ENCODE results near the gene TBC1D1. TPM values are rescaled to one million over a fixed set of nuclear protein-coding genes. Genes with fewer than 3 reads are reported as not detected.

Gene TBC1D1
- total RNA-seq, 1 donor from 2014 or later: 47.1 TPM

DNA sequence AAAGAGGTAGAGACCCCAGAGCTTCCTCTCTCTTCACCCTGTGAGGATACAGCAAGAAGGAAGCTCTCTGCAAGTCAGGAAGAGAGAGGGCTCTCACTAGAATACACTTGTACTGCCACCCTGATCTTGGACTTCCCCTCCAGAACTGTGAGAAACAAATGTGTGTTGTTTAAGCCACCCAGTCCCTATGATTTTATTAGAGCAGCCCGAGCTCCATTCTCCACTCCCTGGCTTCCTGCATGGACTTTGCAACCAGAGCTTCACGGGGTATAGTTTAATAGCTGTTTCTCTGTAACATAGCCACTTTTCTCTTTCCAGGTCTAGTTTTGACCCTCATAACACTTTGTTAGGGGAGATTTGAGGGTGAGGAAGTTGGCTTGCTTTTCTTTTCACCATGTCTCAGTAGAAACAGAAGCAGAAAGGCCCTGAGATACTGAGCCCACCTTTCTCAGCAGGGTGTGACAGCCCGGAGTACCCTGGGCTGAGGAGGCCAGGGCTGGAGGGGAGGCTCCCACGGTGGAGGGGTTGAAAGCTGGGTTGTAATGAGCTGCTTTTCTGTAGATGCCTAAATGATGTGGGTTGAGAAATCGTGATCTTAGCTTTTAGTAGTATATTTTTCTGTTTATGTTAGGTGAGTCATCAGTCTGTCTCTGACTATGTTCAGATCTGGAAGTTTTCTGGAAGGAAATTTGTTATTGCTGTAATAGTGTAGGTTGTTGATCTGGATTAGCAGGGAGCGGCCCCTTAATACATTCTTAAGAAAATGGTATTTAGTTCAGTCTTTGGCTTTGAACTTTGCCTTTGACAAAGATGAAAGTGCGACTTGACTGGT lies 187.9 kb downstream of the TBC1D1 start:
- no peak for TF ChIP-seq CTCF (IDR thresholded peaks at IDR 0.05; ENCODE audit: insufficient read depth, low read length, severe bottlenecking)
- no peak overlapping the region for H3K4me3 ChIP-seq (ENCODE audit: low read depth, low read length)
- FAIRE-seq: no peak
- peak; percentile 81 for DNase-seq (ENCODE audit: low read depth)
- H3K27me3 ChIP-seq (ENCODE audit: control insufficient read depth, insufficient read depth, low read length): no peaks in the 10 kb centered on the region
- no peaks in the 10 kb centered on the region for H3K36me3 ChIP-seq (ENCODE audit: control insufficient read depth, insufficient read depth, low read length)

DNA sequence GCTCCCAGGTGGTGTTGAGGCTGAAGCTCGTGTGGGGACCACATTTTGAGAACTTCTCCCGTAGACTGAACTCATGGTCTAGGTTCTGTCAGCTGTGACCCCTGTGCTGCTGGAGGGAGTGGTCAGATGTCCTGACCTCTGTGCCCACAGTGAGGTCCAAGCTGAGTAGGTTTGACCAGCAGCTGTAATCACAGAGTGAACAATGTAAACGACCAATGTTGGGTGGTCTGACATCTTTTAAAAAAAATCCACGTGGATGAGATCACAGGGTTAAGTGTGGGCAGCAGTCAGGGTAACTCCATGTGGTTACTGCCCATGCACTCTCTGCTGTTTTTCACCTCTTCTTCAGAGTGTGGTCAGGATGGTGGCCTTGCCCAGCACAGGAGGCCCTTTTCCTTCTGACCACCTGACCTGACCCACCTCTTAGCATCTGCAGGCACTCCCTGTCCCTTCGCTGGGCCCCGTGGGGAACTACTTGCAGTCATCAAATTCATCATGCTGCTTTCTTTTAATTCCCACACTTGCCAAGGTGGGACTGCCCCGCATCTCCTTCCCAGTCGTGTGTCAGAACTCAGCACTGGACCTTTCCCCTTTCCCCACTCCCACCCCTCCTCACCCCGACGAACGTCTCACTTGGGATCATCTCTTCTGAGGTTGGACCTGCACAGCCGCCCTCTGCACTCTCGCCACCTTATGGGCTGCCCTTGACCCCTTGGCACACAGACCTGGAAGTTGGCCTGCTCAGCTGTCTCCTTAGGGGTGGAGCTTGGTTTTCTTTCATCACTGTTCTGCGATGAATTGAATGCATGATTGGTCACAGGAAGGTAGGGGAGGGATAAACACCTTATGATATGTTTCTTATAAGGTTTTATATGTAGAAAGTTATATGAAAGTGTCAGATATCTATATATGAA lies 189.4 kb downstream of the TBC1D1 start:
- H3K27me3 ChIP-seq (ENCODE audit: control insufficient read depth, insufficient read depth, low read length): no peaks in the 10 kb centered on the region
- TF ChIP-seq CTCF (IDR thresholded peaks at IDR 0.05; ENCODE audit: insufficient read depth, low read length, severe bottlenecking): no peak
- FAIRE-seq (peak; percentile 77), DNase-seq (ENCODE audit: low read depth) (no peak)
- no peak overlapping the region for H3K4me3 ChIP-seq (ENCODE audit: low read depth, low read length)
- H3K36me3 ChIP-seq (ENCODE audit: control insufficient read depth, insufficient read depth, low read length): no peaks in the 10 kb centered on the region

DNA sequence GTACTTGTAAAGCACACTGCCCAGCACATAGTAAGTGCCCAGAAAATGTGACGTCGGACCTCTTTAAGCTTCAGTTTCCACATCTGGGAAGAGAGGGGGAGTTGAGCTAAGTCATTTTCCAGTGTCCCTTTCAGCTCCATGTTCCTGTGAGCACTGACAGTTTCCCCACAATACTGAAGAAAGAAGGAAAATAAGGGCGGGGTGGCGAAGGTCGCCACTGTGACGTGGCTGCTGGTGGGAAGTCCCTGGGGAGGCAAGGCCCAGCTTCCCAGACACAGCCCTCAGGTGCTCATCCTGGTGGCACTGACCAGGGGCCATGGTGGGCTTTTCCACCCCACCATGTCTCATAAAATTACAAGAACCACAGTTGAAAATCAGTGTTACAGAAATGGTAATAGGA lies 191.1 kb downstream of the TBC1D1 start:
- FAIRE-seq (peak; percentile 75), DNase-seq (ENCODE audit: low read depth) (no peak)
- Histone ChIP-seq H3K27me3 (ENCODE audit: control insufficient read depth, insufficient read depth, low read length) (no peaks in the 10 kb centered on the region), H3K4me3 (ENCODE audit: low read depth, low read length) (no peak overlapping the region), H3K36me3 (ENCODE audit: control insufficient read depth, insufficient read depth, low read length) (no peaks in the 10 kb centered on the region)
- TF ChIP-seq CTCF (IDR thresholded peaks at IDR 0.05; ENCODE audit: insufficient read depth, low read length, severe bottlenecking): no peak

DNA sequence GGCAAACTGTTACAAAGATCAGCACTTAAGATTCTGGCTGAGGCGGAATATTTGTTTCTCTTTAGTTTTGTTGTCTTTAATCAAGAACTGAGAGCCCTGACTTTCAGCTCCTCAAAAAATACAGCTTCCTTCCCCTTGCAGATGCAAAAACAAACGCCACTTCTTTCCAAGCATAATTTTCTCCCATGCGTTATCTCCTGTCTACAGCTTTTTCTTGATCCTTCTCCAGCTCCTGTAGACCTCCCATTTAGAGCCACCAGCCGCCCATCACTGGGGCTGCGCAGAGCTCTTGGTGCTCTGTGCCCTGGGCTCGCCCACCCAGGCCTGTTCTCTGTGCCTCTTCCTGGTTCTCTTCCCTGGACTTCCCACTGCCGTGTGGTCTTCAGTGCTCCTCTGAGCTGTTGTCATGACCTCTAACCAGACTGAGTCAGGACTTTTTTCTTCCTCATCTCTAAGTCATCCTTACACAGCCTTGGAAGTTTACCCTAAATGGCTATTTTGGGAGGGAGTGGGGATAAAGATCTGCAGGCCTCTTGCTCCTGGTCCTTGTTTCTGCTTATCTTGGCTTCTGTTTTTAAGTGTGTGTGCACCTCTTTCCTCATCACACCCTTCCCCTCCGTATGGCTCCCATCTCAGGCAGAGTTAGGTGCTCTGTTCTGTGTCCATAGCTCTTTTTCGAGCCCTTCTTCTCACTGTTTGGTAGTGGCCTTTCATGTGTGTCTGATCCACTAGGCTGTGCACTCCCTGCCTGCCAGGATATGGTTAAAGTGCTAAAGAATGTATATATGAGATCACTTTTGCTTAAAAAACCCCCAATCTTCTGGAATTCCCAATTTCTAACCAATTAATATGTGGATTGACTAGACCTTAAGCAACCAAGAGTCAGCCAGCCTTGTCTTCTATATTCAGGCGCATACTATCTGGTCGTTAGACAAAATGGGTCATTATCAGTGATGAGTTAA lies 191.8 kb downstream of the TBC1D1 start:
- Histone ChIP-seq H3K27me3 (ENCODE audit: control insufficient read depth, insufficient read depth, low read length) (no peaks in the 10 kb centered on the region), H3K4me3 (ENCODE audit: low read depth, low read length) (no peak overlapping the region), H3K36me3 (ENCODE audit: control insufficient read depth, insufficient read depth, low read length) (no peaks in the 10 kb centered on the region)
- FAIRE-seq: no peak
- TF ChIP-seq CTCF (IDR thresholded peaks at IDR 0.05; ENCODE audit: insufficient read depth, low read length, severe bottlenecking): no peak
- DNase-seq (ENCODE audit: low read depth): no peak

DNA sequence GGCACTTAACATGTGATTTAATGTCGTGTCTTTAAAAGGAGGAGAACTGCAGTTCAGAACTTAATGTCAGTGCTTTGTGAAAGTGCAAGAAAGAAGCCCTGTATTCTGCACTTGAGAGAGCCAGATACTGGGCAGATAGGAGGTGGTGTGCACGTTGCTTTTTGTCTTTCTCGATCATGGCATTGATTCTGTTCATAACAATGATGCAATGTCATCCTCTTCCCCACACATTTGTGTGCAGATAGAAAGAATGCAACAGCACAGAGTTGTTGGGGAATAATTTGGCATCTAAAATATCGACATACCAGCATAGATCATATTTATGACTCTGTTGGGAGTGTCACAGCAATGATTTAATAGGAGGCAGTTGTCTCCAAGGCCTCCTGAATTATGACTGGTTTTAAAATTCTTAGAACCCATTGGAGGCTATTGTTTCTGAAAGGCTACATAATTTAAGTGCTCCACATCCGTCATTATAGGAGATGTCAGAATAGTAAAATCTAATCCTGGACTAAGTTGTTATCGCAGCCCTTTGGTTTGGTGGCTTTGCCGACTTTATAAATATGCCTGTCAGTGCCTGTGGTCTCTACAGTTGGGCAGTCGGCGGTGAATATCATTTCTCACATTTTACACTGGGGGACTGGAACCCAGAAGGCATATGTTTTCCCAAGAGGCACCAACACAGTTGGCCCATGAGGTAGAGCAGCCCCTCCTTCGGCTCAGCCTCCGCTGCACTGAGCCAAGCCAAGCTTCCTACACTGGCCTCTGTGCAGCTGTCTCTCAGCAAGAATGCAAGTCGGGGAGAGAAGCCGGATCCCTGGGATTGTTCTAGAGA lies 194.2 kb downstream of the TBC1D1 start:
- H3K4me3 ChIP-seq (ENCODE audit: low read depth, low read length): no peak overlapping the region
- no peaks in the 10 kb centered on the region for H3K36me3 ChIP-seq (ENCODE audit: control insufficient read depth, insufficient read depth, low read length)
- no peak for TF ChIP-seq CTCF (IDR thresholded peaks at IDR 0.05; ENCODE audit: insufficient read depth, low read length, severe bottlenecking)
- DNase-seq (ENCODE audit: low read depth): no peak
- no peak for FAIRE-seq
- H3K27me3 ChIP-seq (ENCODE audit: control insufficient read depth, insufficient read depth, low read length): no peaks in the 10 kb centered on the region
